HG03575 (cell line): ENCODE measurements around the gene AHCY.
"Not testable (repeated sequence)": the region's sequence is repeated elsewhere in the genome, so short reads cannot be mapped to it uniquely, and the experiment has no call there.

Experiments
- ATAC-seq: cut with Tn5 transposase; IDR thresholded peaks from one replicate; pipeline ENCODE4 v1.9.1; 2021; ENCODE audit not compliant: unreplicated experiment, insufficient number of reproducible peaks, low FRiP score; ENCODE audit errors: extremely low read depth

AHCY gene

GRCh38 chr20:34300809-34301586 lies 2.2 kb downstream of the AHCY start:
- ATAC-seq = no peak

- no peak for ATAC-seq
These were observed 2.8 kb downstream of the AHCY start for GRCh38 chr20:34300256-34300806.

- no peak for ATAC-seq
These were observed 3.4 kb downstream of the AHCY start for GRCh38 chr20:34299556-34300255.

GRCh38 chr20:34298294-34298784 lies 4.8 kb downstream of the AHCY start:
- ATAC-seq = not testable (repeated sequence)

- no peak for ATAC-seq
These were observed 6.7 kb downstream of the AHCY start for GRCh38 chr20:34296468-34296867.

GRCh38 chr20:34295284-34295683 lies 7.9 kb downstream of the AHCY start:
- no peak for ATAC-seq

GRCh38 chr20:34294563-34294962 lies 8.6 kb downstream of the AHCY start:
- ATAC-seq = no peak

GRCh38 chr20:34293589-34293988 lies 9.6 kb downstream of the AHCY start:
- no peak for ATAC-seq

GRCh38 chr20:34293119-34293518 lies 10.0 kb downstream of the AHCY start:
- no peak for ATAC-seq

GRCh38 chr20:34292496-34292895 lies 10.7 kb downstream of the AHCY start:
- ATAC-seq = no peak

- ATAC-seq = no peak
These were observed 12.7 kb downstream of the AHCY start for GRCh38 chr20:34290471-34290870.

- not testable (repeated sequence) for ATAC-seq
These were observed 15.7 kb downstream of the AHCY start for GRCh38 chr20:34287500-34287899.

- no peak for ATAC-seq
These were observed 17.7 kb downstream of the AHCY start for GRCh38 chr20:34285450-34285849.

- no peak for ATAC-seq
These were observed 19.3 kb downstream of the AHCY start for GRCh38 chr20:34283844-34284243.

- no peak for ATAC-seq
These were observed 21.1 kb downstream of the AHCY start for GRCh38 chr20:34282041-34282440.

GRCh38 chr20:34281177-34281576 lies 22.0 kb downstream of the AHCY start:
- no peak for ATAC-seq

- ATAC-seq = no peak
These were observed 28.5 kb downstream of the AHCY start for GRCh38 chr20:34274694-34275093.

GRCh38 chr20:34271956-34272355 lies 31.2 kb downstream of the AHCY start:
- ATAC-seq = no peak

GRCh38 chr20:34269996-34270627 lies 33.0 kb downstream of the AHCY start:
- ATAC-seq = no peak
